Skeletal muscle satellite cell (primary cell): ENCODE measurements around the gene HS3ST4.
"Not testable (repeated sequence)": the region's sequence is repeated elsewhere in the genome, so short reads cannot be mapped to it uniquely, and the experiment has no call there.

Source experiments
- H3K27me3 ChIP-seq: 2 replicates; pipeline ENCODE4 v1.7.0; 2013; ENCODE audit warnings: low read length; ENCODE audit not compliant: control insufficient read depth, insufficient read depth
- H3K36me3 ChIP-seq: 2 replicates; pipeline ENCODE4 v1.7.0; 2013; ENCODE audit warnings: mild to moderate bottlenecking, control low read depth, low read length; ENCODE audit not compliant: insufficient read depth
- H3K4me1 ChIP-seq: 2 replicates; pipeline ENCODE4 v1.7.0; 2013; ENCODE audit warnings: low read length; ENCODE audit not compliant: control insufficient read depth, insufficient read depth
- H3K4me2 ChIP-seq: 2 replicates; pipeline ENCODE4 v1.7.0; 2013; ENCODE audit warnings: mild to moderate bottlenecking, low read length
- H3K4me3 ChIP-seq: 2 replicates; pipeline ENCODE4 v1.7.0; 2013; ENCODE audit warnings: low read length
- H3K9ac ChIP-seq: 2 replicates; pipeline ENCODE4 v1.7.0; 2013; ENCODE audit warnings: mild to moderate bottlenecking, low read depth, low read length, moderate library complexity
- H3K9me3 ChIP-seq: replicated peaks from 2 replicates; pipeline ENCODE4 v1.7.0; 2013; ENCODE audit warnings: mild to moderate bottlenecking, control low read depth, low read length

The HS3ST4 gene

DNA sequence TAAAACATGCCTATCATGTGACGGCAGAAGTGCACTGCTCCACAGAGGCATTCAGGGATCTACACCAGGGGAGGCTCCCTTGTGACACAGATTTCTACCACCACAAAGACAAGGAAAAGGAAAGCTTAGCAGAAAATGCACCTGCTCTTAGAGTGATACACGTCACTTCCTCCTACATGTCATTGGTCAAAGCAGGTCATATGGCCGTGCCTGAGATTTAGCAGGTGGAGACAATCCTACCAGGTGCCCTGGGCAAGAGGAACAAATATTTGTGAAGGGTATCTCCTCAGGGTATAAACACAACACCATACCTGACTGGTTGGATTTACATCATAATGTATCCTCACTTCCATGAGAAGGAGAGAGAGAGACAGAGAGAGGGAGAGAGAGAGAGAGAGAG lies 362.1 kb downstream of the HS3ST4 start:
- Histone ChIP-seq H3K27me3 (no peaks in the 10 kb centered on the region), H3K4me3 (no peak overlapping the region), H3K4me2 (no peak overlapping the region), H3K9me3 (peaks cover 12% of the 10 kb centered on the region), H3K4me1 (no peaks in the 10 kb centered on the region), H3K36me3 (no peaks in the 10 kb centered on the region), H3K9ac (no peak overlapping the region)

DNA sequence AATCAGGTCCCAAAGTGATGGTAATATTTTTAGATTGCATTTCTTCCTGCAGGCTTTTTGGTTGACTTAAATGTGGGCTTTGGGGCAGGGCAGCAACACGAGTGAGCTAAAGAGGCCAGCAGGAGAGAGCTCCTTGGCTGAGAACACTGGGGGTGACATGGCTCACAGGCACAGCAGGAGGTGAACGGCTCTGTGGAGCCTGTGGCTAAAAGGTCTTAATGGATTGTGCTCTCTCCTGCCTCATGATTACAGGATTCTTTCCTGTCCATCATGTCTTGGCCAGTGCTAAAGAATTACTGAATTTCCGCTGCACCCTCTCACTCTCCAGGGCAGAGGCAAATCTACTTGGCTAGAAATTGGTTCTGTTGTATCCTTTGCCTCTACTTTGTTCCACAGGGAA lies 366.6 kb downstream of the HS3ST4 start:
- no peak overlapping the region for H3K4me2 ChIP-seq
- no peak overlapping the region for H3K4me3 ChIP-seq
- H3K36me3 ChIP-seq = no peaks in the 10 kb centered on the region
- H3K27me3 ChIP-seq = no peaks in the 10 kb centered on the region
- H3K9ac ChIP-seq = no peak overlapping the region
- no peaks in the 10 kb centered on the region for H3K4me1 ChIP-seq
- peaks cover 17% of the 10 kb centered on the region for H3K9me3 ChIP-seq

DNA sequence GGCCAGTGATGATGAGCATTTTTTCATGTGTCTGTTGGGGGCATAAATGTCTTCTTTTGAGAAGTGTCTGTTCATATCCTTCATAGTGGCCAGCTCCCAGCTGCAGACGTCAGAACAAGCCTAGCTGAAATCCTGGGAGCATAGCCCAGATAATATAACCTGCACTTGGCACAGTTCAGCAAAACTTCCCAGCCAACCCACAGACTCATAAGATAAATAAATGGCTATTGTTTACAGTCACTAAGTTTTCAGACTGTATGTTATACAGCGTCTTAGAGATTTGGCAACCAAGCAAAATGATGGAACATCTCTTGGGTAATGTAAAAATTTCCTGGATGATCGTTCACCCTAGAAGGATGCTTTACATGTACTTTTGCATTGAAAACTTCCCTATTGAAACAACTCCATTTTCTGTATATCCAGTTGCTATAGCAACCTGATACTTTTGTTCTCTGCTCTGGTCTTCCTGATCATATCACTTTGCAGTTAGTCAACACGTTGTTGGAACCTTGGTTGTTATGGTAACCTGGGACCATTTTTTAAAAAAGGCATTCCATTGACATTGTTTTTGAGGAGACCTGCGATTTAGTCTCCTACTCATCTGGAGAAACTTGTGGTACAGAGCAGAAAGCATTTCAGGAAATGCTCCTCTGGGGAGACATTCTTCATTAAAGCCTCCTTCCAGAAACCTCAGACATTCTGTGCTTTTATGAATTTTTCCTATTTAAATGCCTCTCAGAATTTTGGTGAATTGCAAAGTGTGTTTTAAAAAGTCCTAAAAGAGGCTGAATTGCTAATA lies 378.7 kb downstream of the HS3ST4 start:
- Histone ChIP-seq H3K4me3 (no peak overlapping the region), H3K4me1 (no peaks in the 10 kb centered on the region), H3K9ac (no peak overlapping the region), H3K4me2 (no peak overlapping the region), H3K36me3 (no peaks in the 10 kb centered on the region), H3K9me3 (no peaks in the 10 kb centered on the region), H3K27me3 (no peaks in the 10 kb centered on the region)

DNA sequence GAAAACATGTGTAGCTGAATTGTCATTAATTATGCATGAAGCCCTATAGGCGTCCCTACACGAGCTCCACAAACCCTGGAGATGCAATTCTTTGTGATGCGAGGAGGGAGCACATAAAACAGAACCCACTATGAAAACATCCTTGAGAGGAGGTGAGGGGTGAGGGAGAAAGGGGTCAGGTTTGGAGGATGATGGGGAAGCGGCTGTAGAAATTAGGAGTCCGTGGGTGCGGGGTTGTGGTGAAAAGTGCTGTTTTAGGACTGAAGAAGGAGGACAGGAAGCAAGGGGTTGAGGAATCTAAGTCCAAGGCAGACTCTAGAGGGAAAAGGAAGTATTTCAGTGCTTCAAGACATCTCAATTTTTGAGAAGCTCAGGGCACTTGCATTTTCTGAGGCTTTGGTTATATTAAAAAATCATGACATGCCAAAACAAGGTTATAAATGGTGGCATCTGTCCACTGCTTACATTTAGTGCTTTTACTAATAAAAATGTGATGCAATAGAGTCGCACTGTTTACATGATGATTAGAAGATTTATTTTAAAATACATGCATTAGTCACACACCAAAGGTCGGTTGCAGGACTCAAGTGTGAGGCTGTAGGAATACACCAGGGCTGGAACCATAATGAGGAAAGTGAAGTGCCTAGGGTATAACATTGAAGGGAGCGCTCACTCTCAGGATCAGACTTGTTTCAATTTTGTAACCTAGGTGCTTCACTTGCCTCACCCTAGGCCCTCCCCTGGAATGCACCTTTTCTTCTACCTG lies 379.5 kb downstream of the HS3ST4 start:
- Histone ChIP-seq H3K4me2 (no peak overlapping the region), H3K27me3 (no peaks in the 10 kb centered on the region), H3K4me1 (no peaks in the 10 kb centered on the region), H3K9ac (no peak overlapping the region), H3K9me3 (no peaks in the 10 kb centered on the region), H3K36me3 (no peaks in the 10 kb centered on the region), H3K4me3 (no peak overlapping the region)

DNA sequence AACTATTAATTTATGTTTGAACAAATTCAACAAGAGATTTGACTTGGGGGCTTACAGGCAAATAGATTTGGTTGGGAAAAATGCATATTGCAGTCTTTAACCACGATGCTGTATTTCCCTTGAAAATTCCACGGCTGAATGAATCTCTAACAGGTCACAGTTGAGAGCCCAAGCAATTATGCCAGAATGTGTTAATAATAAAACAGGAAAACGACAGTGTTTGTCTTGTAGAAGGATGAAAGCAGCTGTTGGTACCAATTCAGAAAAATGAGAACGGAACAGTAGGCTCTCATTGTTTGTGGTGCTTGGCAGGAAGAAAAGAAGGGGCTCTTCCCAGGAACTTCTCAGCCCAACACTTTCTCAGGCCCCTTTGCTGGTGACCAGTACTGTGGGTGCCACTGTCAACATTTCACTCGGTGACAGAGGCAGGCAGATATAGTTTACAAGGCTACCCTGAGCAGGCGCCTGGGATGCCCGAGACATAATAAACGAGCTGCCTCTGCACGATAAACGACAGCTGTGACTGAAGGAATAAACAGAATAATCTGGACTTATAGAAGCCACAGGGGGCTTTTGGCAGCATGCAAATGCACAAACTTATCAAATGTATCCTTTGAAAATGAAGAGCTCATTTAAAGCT lies 387.1 kb downstream of the HS3ST4 start:
- Histone ChIP-seq H3K4me2 (no peak overlapping the region), H3K36me3 (no peaks in the 10 kb centered on the region), H3K9me3 (peaks cover 7% of the 10 kb centered on the region), H3K27me3 (no peaks in the 10 kb centered on the region), H3K4me1 (no peaks in the 10 kb centered on the region), H3K4me3 (no peak overlapping the region), H3K9ac (no peak overlapping the region)

DNA sequence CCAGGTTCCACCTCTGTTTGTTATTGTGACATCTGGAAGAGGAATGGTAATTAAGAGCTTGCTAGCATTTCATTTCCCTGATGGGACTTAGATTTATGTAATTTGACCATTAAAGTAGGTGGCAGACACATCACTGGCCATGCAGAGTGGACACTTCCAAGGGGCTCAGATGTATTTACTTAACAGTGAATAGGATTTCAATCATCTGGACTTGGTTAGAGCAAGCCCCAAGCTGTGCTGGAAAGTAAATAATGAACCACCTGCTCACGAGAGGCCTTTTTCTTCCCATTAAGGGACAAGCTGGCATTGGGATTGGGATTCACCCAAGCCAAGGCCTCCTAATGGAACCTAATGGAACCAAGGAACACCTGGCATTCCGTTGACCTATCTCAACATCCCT lies 395.3 kb downstream of the HS3ST4 start:
- no peak overlapping the region for H3K9ac ChIP-seq
- no peaks in the 10 kb centered on the region for H3K27me3 ChIP-seq
- no peaks in the 10 kb centered on the region for H3K36me3 ChIP-seq
- H3K4me1 ChIP-seq = no peaks in the 10 kb centered on the region
- no peak overlapping the region for H3K4me3 ChIP-seq
- H3K9me3 ChIP-seq = peaks cover 6% of the 10 kb centered on the region
- H3K4me2 ChIP-seq = no peak overlapping the region

DNA sequence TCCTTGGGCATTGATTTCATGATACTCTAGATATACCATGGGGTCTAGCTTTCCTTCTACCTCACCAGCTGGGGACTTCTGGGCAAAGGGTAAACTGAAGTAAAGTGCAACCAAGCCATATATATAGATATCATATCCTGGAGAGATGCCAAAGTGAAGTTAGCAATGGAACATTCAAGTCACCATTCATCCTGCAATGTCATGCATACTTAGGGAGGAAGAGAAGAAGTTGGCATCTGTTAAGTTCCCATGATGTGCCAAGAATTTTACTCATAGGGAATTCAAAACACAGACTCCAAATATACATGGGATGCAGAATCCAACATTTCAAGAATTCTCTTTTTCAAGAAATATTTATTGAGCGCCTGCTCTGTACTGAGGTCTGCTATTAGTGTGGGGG lies 399.8 kb downstream of the HS3ST4 start:
- H3K4me2 ChIP-seq = no peak overlapping the region
- H3K36me3 ChIP-seq = no peaks in the 10 kb centered on the region
- no peaks in the 10 kb centered on the region for H3K27me3 ChIP-seq
- H3K4me3 ChIP-seq = no peak overlapping the region
- no peaks in the 10 kb centered on the region for H3K9me3 ChIP-seq
- H3K4me1 ChIP-seq = no peaks in the 10 kb centered on the region
- no peak overlapping the region for H3K9ac ChIP-seq

DNA sequence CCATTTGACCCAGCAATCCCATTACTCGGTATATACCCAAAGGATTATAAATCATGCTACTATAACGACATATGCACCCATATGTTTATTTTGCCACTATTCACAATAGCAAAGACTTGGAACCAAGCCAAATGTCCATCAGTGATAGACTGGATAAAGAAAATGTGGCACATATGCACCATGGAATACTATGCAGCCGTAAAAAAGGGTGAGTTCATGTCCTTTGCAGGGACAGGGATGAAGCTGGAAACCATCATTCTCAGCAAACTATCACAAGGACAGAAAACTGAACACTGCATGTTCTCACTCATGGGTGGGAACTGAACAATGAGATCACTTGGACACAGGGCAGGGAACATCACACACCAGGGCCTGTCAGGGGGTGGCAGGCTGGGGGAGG lies 406.4 kb downstream of the HS3ST4 start:
- H3K9ac ChIP-seq, H3K4me3 ChIP-seq, H3K27me3 ChIP-seq, H3K4me1 ChIP-seq, H3K4me2 ChIP-seq, H3K36me3 ChIP-seq: not testable (repeated sequence)
- H3K9me3 ChIP-seq = peaks cover 11% of the 10 kb centered on the region

DNA sequence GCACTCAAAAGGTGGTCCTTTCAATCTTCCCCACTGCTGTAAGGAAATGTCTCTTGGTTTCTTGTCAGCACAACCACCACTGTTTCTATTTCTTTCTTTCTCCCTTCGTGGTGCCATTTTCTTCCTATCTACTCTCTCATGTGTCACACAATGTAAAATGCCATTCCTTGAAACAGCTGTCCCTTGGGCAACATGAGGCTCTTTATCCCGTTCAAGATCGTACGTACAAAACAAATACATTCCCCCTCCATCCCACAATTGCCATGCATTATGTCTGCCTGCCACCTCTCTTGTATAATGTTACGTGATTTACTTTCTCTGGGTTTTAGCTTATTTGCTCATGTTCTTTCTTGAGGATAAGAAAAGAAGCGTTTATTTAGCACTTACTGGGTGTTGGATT lies 410.6 kb downstream of the HS3ST4 start:
- Histone ChIP-seq H3K4me2 (no peak overlapping the region), H3K9ac (no peak overlapping the region), H3K9me3 (peaks cover 17% of the 10 kb centered on the region), H3K4me3 (no peak overlapping the region), H3K27me3 (no peaks in the 10 kb centered on the region), H3K36me3 (no peaks in the 10 kb centered on the region), H3K4me1 (no peaks in the 10 kb centered on the region)

DNA sequence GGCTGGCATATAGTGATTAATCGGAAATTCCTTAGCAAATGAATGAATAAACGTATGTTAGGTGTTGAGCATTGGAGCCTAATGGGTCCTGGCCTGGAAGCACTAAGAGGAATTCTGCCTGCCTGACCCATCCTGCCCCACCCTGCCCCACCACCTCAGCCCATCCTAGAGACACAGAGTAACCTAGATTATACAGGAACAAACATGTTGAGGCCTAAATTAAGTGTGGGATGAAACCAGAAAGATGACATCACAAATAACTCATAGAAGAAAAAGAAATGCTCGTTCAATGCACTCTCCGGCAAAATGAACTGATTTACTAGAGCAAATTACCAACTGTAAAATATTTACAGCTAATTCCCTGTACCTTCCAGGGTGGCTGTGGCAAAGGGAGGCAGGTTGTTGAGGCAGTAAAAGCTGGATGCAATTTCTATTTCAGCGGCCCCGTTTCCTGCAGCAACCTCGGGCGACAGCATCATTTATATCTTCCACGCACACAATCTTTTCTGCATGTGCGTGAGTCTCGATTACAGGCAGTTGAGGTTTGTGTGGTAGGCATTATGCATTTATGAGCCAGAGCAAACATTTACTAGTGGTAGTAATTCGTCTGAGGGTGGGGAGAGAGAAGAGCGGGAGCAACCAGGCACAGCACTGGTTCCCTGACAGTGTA lies 417.2 kb downstream of the HS3ST4 start:
- Histone ChIP-seq H3K36me3 (no peaks in the 10 kb centered on the region), H3K4me1 (no peaks in the 10 kb centered on the region), H3K4me3 (no peak overlapping the region), H3K4me2 (no peak overlapping the region), H3K9ac (no peak overlapping the region), H3K27me3 (no peaks in the 10 kb centered on the region), H3K9me3 (peaks cover 12% of the 10 kb centered on the region)

DNA sequence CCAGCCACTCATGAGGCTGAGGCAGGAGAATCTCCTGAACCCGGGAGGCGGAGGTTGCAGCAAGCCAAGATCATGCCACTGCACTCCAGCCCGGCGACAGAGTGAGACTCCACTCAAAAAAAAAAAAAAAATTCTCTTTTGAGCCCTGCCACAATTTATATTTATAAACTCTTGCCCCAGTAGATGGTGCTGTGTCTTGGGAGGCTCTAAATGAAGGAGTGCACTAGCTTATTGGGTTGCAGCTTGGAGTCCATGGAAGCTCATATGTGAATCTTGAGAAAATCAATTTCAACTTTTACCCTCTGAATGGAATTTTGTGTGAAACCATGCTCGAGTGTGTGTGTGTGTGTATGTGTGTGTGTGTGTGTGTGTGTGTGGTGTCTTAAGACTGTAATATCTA lies 420.1 kb downstream of the HS3ST4 start:
- no peaks in the 10 kb centered on the region for H3K27me3 ChIP-seq
- no peaks in the 10 kb centered on the region for H3K36me3 ChIP-seq
- peaks cover 6% of the 10 kb centered on the region for H3K9me3 ChIP-seq
- H3K4me3 ChIP-seq = no peak overlapping the region
- H3K9ac ChIP-seq = no peak overlapping the region
- no peaks in the 10 kb centered on the region for H3K4me1 ChIP-seq
- no peak overlapping the region for H3K4me2 ChIP-seq
